ENCODE data around the gene TGFB2. TPM values are rescaled to one million over a fixed set of nuclear protein-coding genes. Genes with fewer than 3 reads are reported as not detected.

TGFB2 gene
- polyA plus RNA-seq, 1 donor from 2014 or later, result 0.10 TPM

DNA sequence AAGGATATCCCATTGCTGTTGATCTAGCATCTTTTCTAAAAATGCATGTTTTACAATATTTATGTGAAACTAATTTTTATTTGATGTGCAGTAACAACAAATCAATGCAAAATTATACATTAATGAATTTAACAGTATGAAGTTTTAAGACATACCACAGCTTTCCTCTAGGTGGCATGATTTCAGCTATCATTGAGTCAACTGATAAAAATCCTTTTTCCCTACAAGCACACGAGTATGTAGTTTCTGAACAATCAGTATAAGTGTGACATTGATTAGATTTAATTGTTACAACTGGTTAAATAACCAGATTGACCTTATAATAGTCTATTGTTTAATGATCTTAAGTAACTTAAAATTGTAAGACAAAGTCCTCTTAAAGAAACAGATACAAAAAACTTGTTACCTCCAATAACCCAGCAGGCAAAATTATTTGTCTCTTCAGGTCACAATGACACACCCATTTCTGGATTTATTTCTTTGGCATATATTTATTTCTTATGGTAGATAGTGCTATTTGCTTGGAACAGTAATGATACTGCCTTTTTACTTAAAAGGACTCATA lies 5.8 kb upstream of the TGFB2 start:
- H4K20me1 ChIP-seq (ENCODE audit: insufficient read depth), result no peaks in the 10 kb centered on the region
- no peak overlapping the region for H3K4me3 ChIP-seq (ENCODE audit: low read length)
- H3K9me3 ChIP-seq (ENCODE audit: low read length), result no peaks in the 10 kb centered on the region
- no peak overlapping the region for H3K4me2 ChIP-seq (ENCODE audit: low read length)
- no peak overlapping the region for H2AFZ ChIP-seq (ENCODE audit: low read depth, low read length)
- H3K36me3 ChIP-seq (ENCODE audit: insufficient read depth, low read length), result no peaks in the 10 kb centered on the region
- no peak overlapping the region for H3K27ac ChIP-seq (ENCODE audit: low read length)
- no peaks in the 10 kb centered on the region for H3F3A ChIP-seq (ENCODE audit: insufficient read depth, low read length, poor library complexity, severe bottlenecking)
- H3K9ac ChIP-seq (ENCODE audit: low read length), result no peak overlapping the region
- no peaks in the 10 kb centered on the region for H3K79me2 ChIP-seq (replicated peaks; ENCODE audit: insufficient read depth, low read length)
- TF ChIP-seq EZH2 (IDR thresholded peaks at IDR 0.05; ENCODE audit: borderline replicate concordance, insufficient read depth, low read length, poor library complexity, severe bottlenecking), result no peak
- TF ChIP-seq RAD21 (conservative IDR thresholded peaks at IDR 0.05), result peak; percentile 82
- no peak for TF ChIP-seq EP300 (conservative IDR thresholded peaks at IDR 0.05; ENCODE audit: poor library complexity, severe bottlenecking)
- TF ChIP-seq, protein P1, sequence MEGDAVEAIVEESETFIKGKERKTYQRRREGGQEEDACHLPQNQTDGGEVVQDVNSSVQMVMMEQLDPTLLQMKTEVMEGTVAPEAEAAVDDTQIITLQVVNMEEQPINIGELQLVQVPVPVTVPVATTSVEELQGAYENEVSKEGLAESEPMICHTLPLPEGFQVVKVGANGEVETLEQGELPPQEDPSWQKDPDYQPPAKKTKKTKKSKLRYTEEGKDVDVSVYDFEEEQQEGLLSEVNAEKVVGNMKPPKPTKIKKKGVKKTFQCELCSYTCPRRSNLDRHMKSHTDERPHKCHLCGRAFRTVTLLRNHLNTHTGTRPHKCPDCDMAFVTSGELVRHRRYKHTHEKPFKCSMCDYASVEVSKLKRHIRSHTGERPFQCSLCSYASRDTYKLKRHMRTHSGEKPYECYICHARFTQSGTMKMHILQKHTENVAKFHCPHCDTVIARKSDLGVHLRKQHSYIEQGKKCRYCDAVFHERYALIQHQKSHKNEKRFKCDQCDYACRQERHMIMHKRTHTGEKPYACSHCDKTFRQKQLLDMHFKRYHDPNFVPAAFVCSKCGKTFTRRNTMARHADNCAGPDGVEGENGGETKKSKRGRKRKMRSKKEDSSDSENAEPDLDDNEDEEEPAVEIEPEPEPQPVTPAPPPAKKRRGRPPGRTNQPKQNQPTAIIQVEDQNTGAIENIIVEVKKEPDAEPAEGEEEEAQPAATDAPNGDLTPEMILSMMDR (IDR thresholded peaks at IDR 0.05; ENCODE audit: poor library complexity, severe bottlenecking), result peak; percentile 83
- peak; percentile 85 for TF ChIP-seq SMC3 (conservative IDR thresholded peaks at IDR 0.05; ENCODE audit: poor library complexity)
- no peaks in the 10 kb centered on the region for H3K9me2 ChIP-seq (ENCODE audit: insufficient read depth, low read length)
- H3K27me3 ChIP-seq (ENCODE audit: insufficient read depth, low read depth, low read length), result no peaks in the 10 kb centered on the region

GRCh38 chr1:218341325-218341724 lies 3.8 kb upstream of the TGFB2 start:
- H3K27ac ChIP-seq (ENCODE audit: low read length), result no peak overlapping the region
- H3K9me2 ChIP-seq (ENCODE audit: insufficient read depth, low read length), result no peaks in the 10 kb centered on the region
- no peak overlapping the region for H3K4me2 ChIP-seq (ENCODE audit: low read length)
- H3K79me2 ChIP-seq (replicated peaks; ENCODE audit: insufficient read depth, low read length), result no peaks in the 10 kb centered on the region
- no peaks in the 10 kb centered on the region for H3K9me3 ChIP-seq (ENCODE audit: low read length)
- H2AFZ ChIP-seq (ENCODE audit: low read depth, low read length), result no peak overlapping the region
- peaks cover 10% of the 10 kb centered on the region for H3K27me3 ChIP-seq (ENCODE audit: insufficient read depth, low read depth, low read length)
- H3K4me3 ChIP-seq (ENCODE audit: low read length), result no peak overlapping the region
- H3F3A ChIP-seq (ENCODE audit: insufficient read depth, low read length, poor library complexity, severe bottlenecking), result no peaks in the 10 kb centered on the region
- H4K20me1 ChIP-seq (ENCODE audit: insufficient read depth), result no peaks in the 10 kb centered on the region
- H3K9ac ChIP-seq (ENCODE audit: low read length), result no peak overlapping the region
- TF ChIP-seq EP300 (conservative IDR thresholded peaks at IDR 0.05; ENCODE audit: poor library complexity, severe bottlenecking) (no peak), REST (IDR thresholded peaks at IDR 0.05; ENCODE audit: borderline replicate concordance) (no peak), TAF1 (IDR thresholded peaks at IDR 0.05; ENCODE audit: low read depth) (no peak), MXI1 (conservative IDR thresholded peaks at IDR 0.05; ENCODE audit: poor library complexity, severe bottlenecking) (no peak)
- H3K36me3 ChIP-seq (ENCODE audit: insufficient read depth, low read length), result no peaks in the 10 kb centered on the region

DNA sequence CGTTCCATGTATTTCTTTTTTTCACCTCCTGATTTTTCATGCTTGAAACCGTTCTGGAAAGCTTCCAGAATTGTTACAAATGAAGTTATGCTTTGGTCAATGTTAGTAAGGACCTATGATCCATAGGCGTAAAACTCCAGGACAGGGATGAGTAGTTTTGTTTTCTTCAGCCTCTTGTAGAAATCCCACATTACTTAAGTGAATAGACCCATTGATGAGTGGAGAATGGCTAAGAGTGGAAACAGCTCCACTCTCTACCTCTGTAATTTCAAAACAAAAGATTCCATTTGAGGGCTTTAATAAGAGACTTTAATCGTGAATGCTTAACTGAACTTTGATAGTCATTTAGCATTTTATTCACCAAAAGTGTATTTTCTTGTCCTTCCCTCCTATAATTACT lies 3.0 kb upstream of the TGFB2 start:
- Histone ChIP-seq H3K9me3 (ENCODE audit: low read length) (no peaks in the 10 kb centered on the region), H3K79me2 (replicated peaks; ENCODE audit: insufficient read depth, low read length) (no peaks in the 10 kb centered on the region), H3K36me3 (ENCODE audit: insufficient read depth, low read length) (no peaks in the 10 kb centered on the region), H3K27me3 (ENCODE audit: insufficient read depth, low read depth, low read length) (peaks cover 18% of the 10 kb centered on the region), H3K9ac (ENCODE audit: low read length) (no peak overlapping the region), H4K20me1 (ENCODE audit: insufficient read depth) (no peaks in the 10 kb centered on the region), H3K27ac (ENCODE audit: low read length) (no peak overlapping the region), H3F3A (ENCODE audit: insufficient read depth, low read length, poor library complexity, severe bottlenecking) (no peaks in the 10 kb centered on the region), H2AFZ (ENCODE audit: low read depth, low read length) (no peak overlapping the region), H3K4me2 (ENCODE audit: low read length) (no peak overlapping the region), H3K9me2 (ENCODE audit: insufficient read depth, low read length) (no peaks in the 10 kb centered on the region), H3K4me3 (ENCODE audit: low read length) (no peak overlapping the region)
- TF ChIP-seq POLR2AphosphoS5 (IDR thresholded peaks at IDR 0.05) (no peak), EP300 (conservative IDR thresholded peaks at IDR 0.05; ENCODE audit: poor library complexity, severe bottlenecking) (no peak)

Data from neural cell (in vitro differentiated cells).